ENCODE results near the gene MIPOL1.

GRCh38 chr14:37241198-37241597, 43.5 kb downstream of the MIPOL1 start:
- no peak for TF ChIP-seq CTCF (IDR thresholded peaks at IDR 0.05; ENCODE audit: low read length)
- no peak for TF ChIP-seq EZH2 (IDR thresholded peaks at IDR 0.05; ENCODE audit: borderline replicate concordance, low read length)
